Omental fat pad (tissue), 4 donors: ENCODE results near the gene LRRC42. TPM values are rescaled to one million over a fixed set of nuclear protein-coding genes. Genes with fewer than 3 reads are reported as not detected.
"Not testable (repeated sequence)": the region's sequence is repeated elsewhere in the genome, so short reads cannot be mapped to it uniquely, and the experiment has no call there.

ENCODE experiments used
- ATAC-seq: fragments of 150-250 bp; one replicate; pipeline ENCODE4 v1.9.1; 2016; ENCODE audit warnings: mild to moderate bottlenecking, moderate library complexity; ENCODE audit not compliant: low FRiP score
- DNase-seq: peaks from one replicate; pipeline ENCODE4 v3.0.0-alpha.2; 2019; ENCODE audit warnings: low spot score
- CTCF ChIP-seq, 3 donors: fragments of 450-650 bp; IDR thresholded peaks; one replicate each; pipeline ENCODE4 v1.5.1; 2016 to 2017; ENCODE audit warnings: antibody characterized with exemption in 3 of 3, mild to moderate bottlenecking in 3 of 3, moderate library complexity in 2 of 3
- total RNA-seq, 4 donors: library from RNA; depleted of rRNA; stranded (reverse); fragments of >200 nt; gene quantifications; one replicate each; pipeline ENCODE4 v1.1.0, GENCODE V29; 2016

LRRC42 gene
- total RNA-seq, 4 donors from 2014 or later = 12.6 to 22.8 (median 16.7) TPM

- DNase-seq = no peak
- TF ChIP-seq CTCF (IDR thresholded peaks at IDR 0.05) = no peak
- peak; percentile 74 for ATAC-seq
These were observed 36.0 kb downstream of the LRRC42 start for GRCh38 chr1:53982034-53982762.

GRCh38 chr1:53982763-53983104, 36.6 kb downstream of the LRRC42 start:
- no peak for TF ChIP-seq CTCF (IDR thresholded peaks at IDR 0.05)
- no peak for DNase-seq
- no peak for ATAC-seq

- ATAC-seq = no peak
- no peak for DNase-seq
- no peak for TF ChIP-seq CTCF (IDR thresholded peaks at IDR 0.05)
These were observed 38.6 kb downstream of the LRRC42 start for GRCh38 chr1:53984726-53985125.

- DNase-seq (no peak), ATAC-seq (no peak)
- TF ChIP-seq CTCF (IDR thresholded peaks at IDR 0.05) = no peak
These were observed 40.3 kb downstream of the LRRC42 start for GRCh38 chr1:53986458-53986857.

GRCh38 chr1:53987880-53988279, 41.7 kb downstream of the LRRC42 start:
- DNase-seq = no peak
- no peak for TF ChIP-seq CTCF (IDR thresholded peaks at IDR 0.05)
- peak; percentile 62 for ATAC-seq

GRCh38 chr1:53992085-53992874, 46.1 kb downstream of the LRRC42 start:
- DNase-seq (no peak), ATAC-seq (no peak)
- TF ChIP-seq CTCF (IDR thresholded peaks at IDR 0.05) = no peak

GRCh38 chr1:53994516-53994915, 48.4 kb downstream of the LRRC42 start:
- ATAC-seq, DNase-seq: not testable (repeated sequence)
